Measurements from ENCODE around the gene PCDHGA11. TPM values are rescaled to one million over a fixed set of nuclear protein-coding genes. Genes with fewer than 3 reads are reported as not detected.
"Not testable (repeated sequence)": the region's sequence is repeated elsewhere in the genome, so short reads cannot be mapped to it uniquely, and the experiment has no call there.

PCDHGA11 gene
- total RNA-seq, 3 donors from 2014 or later: 0.05 to 0.13 (median 0.05) TPM

- ATAC-seq (no peak), DNase-seq (no peak)
- peaks cover 69% of the 10 kb centered on the region for H3K27me3 Mint-ChIP-seq (ENCODE audit: low read depth)
- peaks cover 33% of the 10 kb centered on the region for H3K9me3 Mint-ChIP-seq
- no peaks in the 10 kb centered on the region for H3K4me1 Mint-ChIP-seq (ENCODE audit: low read depth)
- peaks cover 3% of the 10 kb centered on the region for H3K36me3 Mint-ChIP-seq (ENCODE audit: insufficient read depth)
- no peak within 1 kb of the TSS for H3K4me3 Mint-ChIP-seq
These were observed 28.2 kb upstream of the PCDHGA11 start, which contains the start of gene PCDHGA8 for GRCh38 chr5:141392429-141393198. PCDHGA8 (plus strand) TSS chr5:141392633; CDS start chr5:141392814, 181 bp downstream.

DNA sequence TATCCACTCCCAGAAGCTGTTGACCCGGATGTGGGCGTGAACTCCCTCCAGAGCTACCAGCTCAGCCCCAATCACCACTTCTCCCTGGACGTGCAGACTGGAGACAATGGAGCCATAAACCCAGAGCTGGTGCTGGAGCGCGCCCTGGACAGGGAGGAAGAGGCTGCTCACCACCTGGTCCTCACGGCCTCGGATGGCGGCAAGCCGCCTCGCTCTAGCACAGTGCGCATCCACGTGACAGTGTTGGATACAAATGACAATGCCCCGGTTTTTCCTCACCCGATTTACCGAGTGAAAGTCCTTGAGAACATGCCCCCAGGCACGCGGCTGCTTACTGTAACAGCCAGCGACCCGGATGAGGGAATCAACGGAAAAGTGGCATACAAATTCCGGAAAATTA is 27.6 kb upstream of the PCDHGA11 start:
- peaks cover 66% of the 10 kb centered on the region for H3K27me3 Mint-ChIP-seq (ENCODE audit: low read depth)
- H3K9me3 Mint-ChIP-seq: peaks cover 33% of the 10 kb centered on the region
- peaks cover 3% of the 10 kb centered on the region for H3K36me3 Mint-ChIP-seq (ENCODE audit: insufficient read depth)
- H3K4me1 Mint-ChIP-seq (ENCODE audit: low read depth): no peaks in the 10 kb centered on the region
- no peak overlapping the region for H3K4me3 Mint-ChIP-seq
- no peak for DNase-seq
- ATAC-seq: no peak

DNA sequence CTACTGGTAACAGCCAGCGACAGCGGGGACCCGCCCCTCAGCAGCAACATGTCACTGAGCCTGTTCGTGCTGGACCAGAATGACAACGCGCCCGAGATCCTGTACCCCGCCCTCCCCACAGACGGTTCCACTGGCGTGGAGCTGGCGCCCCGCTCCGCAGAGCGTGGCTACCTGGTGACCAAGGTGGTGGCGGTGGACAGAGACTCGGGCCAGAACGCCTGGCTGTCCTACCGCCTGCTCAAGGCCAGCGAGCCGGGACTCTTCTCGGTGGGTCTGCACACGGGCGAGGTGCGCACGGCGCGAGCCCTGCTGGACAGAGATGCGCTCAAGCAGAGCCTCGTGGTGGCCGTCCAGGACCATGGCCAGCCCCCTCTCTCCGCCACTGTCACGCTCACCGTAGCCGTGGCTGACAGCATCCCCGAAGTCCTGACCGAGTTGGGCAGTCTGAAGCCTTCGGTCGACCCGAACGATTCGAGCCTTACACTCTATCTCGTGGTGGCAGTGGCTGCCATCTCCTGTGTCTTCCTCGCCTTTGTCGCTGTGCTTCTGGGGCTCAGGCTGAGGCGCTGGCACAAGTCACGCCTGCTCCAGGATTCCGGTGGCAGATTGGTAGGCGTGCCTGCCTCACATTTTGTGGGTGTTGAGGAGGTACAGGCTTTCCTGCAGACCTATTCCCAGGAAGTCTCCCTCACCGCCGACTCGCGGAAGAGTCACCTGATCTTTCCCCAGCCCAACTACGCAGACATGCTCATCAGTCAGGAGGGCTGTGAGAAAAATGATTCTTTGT is 26.3 kb upstream of the PCDHGA11 start:
- H3K27me3 Mint-ChIP-seq (ENCODE audit: low read depth): peaks cover 65% of the 10 kb centered on the region
- H3K4me3 Mint-ChIP-seq; H3K4me1 Mint-ChIP-seq (ENCODE audit: low read depth); DNase-seq; H3K36me3 Mint-ChIP-seq (ENCODE audit: insufficient read depth); ATAC-seq: not testable (repeated sequence)
- H3K9me3 Mint-ChIP-seq: peaks cover 33% of the 10 kb centered on the region

DNA sequence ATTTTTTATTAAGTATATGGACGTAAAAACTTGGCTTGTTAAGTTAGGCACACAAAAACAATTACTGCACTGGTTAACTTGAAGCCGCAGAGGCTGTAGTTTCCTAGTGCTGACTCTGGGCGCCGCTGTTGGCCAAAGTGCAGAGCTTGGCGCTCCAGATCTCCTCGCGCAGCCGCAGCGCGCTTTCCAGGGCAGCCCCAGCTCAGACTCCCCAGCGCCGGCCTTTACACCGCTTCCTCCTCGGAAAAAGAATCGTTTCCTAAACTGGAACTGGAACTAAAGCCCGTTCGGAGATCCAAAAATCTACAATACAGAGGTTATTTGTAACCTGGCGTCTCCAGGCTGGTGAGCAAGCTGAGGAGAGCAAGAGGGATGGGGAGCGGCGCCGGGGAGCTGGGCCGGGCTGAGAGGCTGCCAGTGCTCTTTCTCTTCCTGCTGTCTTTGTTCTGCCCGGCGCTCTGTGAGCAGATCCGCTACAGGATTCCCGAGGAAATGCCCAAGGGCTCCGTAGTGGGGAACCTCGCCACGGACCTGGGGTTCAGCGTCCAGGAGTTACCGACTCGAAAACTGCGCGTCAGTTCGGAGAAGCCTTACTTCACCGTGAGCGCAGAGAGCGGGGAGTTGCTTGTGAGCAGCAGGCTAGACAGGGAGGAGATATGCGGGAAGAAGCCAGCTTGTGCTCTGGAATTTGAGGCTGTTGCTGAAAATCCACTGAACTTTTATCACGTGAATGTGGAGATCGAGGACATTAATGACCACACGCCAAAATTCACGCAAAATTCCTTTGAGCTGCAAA is 22.9 kb upstream of the PCDHGA11 start, which contains the start of gene PCDHGB5:
Gene PCDHGB5 (plus strand): TSS at position 192 of the 796 bp plus-strand sequence. CDS start 181 bp downstream, at position 373.
- Mint-ChIP-seq H3K4me3 (peak within 1 kb of the TSS; percentile 45), H3K9me3 (peaks cover 29% of the 10 kb centered on the region), H3K27me3 (ENCODE audit: low read depth) (peaks cover 66% of the 10 kb centered on the region)
- H3K36me3 Mint-ChIP-seq (ENCODE audit: insufficient read depth); DNase-seq; H3K4me1 Mint-ChIP-seq (ENCODE audit: low read depth): not testable (repeated sequence)
- peak; percentile 69 to 90 for ATAC-seq

- peaks cover 67% of the 10 kb centered on the region for H3K27me3 Mint-ChIP-seq (ENCODE audit: low read depth)
- ATAC-seq: no peak
These were observed 22.2 kb upstream of the PCDHGA11 start for GRCh38 chr5:141398608-141399007.

DNA sequence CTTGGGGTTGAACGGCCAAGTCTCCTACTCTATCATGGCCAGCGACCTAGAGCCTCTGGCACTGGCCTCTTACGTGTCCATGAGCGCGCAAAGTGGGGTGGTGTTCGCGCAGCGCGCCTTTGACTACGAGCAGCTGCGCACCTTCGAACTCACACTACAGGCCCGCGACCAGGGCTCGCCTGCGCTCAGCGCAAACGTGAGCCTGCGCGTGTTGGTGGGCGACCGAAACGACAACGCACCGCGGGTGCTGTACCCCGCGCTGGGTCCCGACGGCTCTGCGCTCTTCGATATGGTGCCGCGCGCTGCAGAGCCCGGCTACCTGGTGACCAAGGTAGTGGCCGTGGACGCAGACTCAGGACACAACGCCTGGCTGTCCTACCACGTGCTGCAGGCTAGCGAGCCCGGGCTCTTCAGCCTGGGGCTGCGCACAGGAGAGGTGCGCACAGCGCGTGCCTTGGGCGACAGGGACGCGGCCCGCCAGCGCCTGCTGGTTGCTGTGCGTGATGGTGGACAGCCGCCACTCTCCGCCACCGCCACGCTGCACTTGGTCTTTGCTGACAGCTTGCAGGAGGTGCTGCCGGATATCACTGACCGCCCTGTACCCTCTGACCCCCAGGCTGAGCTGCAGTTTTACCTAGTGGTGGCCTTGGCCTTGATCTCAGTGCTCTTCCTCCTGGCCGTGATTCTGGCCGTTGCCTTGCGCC is 21.1 kb upstream of the PCDHGA11 start:
- peaks cover 69% of the 10 kb centered on the region for H3K27me3 Mint-ChIP-seq (ENCODE audit: low read depth)

More at GRCh38 chr5:141398608-141399007, 22.2 kb upstream of the PCDHGA11 start:
- Mint-ChIP-seq H3K4me1 (ENCODE audit: low read depth) (no peaks in the 10 kb centered on the region), H3K36me3 (ENCODE audit: insufficient read depth) (no peaks in the 10 kb centered on the region), H3K9me3 (peaks cover 26% of the 10 kb centered on the region), H3K4me3 (peak overlapping the region; percentile 16)
- no peak for DNase-seq

DNA sequence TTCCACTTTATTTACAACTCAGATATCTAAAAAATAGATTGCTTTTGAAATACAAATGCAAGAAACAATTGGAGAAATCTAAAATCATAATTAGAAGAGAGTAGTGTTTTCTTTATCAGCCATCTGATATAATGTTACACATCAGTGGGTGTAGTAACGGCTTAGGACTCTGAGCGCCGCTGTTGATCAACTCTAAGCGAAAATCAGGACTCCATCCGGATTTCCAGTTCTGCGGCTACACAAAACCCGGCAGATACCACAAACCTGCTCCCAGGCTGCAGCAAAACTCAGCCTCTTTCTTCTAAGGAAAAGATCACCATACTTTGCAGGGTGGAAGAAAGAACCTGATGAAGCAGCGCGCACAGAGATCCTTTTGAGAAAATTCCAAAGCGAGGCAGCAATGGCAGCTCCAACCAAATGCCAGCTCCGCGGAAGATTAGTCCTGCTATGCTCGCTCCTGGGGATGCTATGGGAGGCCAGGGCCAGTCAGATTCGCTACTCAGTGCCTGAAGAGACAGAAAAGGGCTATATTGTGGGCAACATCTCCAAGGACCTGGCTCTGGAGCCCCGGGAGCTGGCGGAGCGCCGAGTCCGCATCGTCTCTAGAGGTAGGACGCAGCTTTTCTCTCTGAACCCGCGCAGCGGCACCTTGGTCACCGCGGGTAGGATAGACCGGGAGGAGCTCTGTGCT is 18.2 kb upstream of the PCDHGA11 start, which contains the start of gene PCDHGA9:
Gene PCDHGA9 (plus strand): TSS at position 226 of the 691 bp plus-strand sequence. CDS start 175 bp downstream, at position 401.
- H3K4me3 Mint-ChIP-seq: peak within 1 kb of the TSS; percentile 65
- ATAC-seq: no peak
- H3K27me3 Mint-ChIP-seq (ENCODE audit: low read depth): peaks cover 74% of the 10 kb centered on the region
- H3K36me3 Mint-ChIP-seq (ENCODE audit: insufficient read depth): no peaks in the 10 kb centered on the region
- peaks cover 21% of the 10 kb centered on the region for H3K9me3 Mint-ChIP-seq
- H3K4me1 Mint-ChIP-seq (ENCODE audit: low read depth): no peaks in the 10 kb centered on the region
- no peak for DNase-seq

More for the DNA sequence above, 21.1 kb upstream of the PCDHGA11 start:
- Mint-ChIP-seq H3K4me3 (no peak overlapping the region), H3K9me3 (peaks cover 18% of the 10 kb centered on the region), H3K4me1 (ENCODE audit: low read depth) (no peaks in the 10 kb centered on the region), H3K36me3 (ENCODE audit: insufficient read depth) (no peaks in the 10 kb centered on the region)
- DNase-seq (no peak), ATAC-seq (no peak)

GRCh38 chr5:141403387-141403786 is 17.5 kb upstream of the PCDHGA11 start:
- H3K4me3 Mint-ChIP-seq: no peak overlapping the region
- H3K27me3 Mint-ChIP-seq (ENCODE audit: low read depth): peaks cover 81% of the 10 kb centered on the region
- peaks cover 2% of the 10 kb centered on the region for H3K4me1 Mint-ChIP-seq (ENCODE audit: low read depth)
- H3K36me3 Mint-ChIP-seq (ENCODE audit: insufficient read depth): peaks cover 2% of the 10 kb centered on the region
- ATAC-seq (no peak), DNase-seq (no peak)
- peaks cover 25% of the 10 kb centered on the region for H3K9me3 Mint-ChIP-seq

- Mint-ChIP-seq H3K4me3 (peak within 1 kb of the TSS; percentile 65), H3K27me3 (ENCODE audit: low read depth) (peaks cover 82% of the 10 kb centered on the region), H3K36me3 (ENCODE audit: insufficient read depth) (peaks cover 11% of the 10 kb centered on the region), H3K9me3 (peaks cover 22% of the 10 kb centered on the region)
- H3K4me1 Mint-ChIP-seq (ENCODE audit: low read depth); DNase-seq: not testable (repeated sequence)
- peak; percentile 61 to 67 for ATAC-seq
These were observed 12.9 kb upstream of the PCDHGA11 start, which contains the start of gene PCDHGB6 for GRCh38 chr5:141407790-141408505. PCDHGB6 (plus strand) TSS chr5:141408021; CDS start chr5:141408203, 182 bp downstream.

DNA sequence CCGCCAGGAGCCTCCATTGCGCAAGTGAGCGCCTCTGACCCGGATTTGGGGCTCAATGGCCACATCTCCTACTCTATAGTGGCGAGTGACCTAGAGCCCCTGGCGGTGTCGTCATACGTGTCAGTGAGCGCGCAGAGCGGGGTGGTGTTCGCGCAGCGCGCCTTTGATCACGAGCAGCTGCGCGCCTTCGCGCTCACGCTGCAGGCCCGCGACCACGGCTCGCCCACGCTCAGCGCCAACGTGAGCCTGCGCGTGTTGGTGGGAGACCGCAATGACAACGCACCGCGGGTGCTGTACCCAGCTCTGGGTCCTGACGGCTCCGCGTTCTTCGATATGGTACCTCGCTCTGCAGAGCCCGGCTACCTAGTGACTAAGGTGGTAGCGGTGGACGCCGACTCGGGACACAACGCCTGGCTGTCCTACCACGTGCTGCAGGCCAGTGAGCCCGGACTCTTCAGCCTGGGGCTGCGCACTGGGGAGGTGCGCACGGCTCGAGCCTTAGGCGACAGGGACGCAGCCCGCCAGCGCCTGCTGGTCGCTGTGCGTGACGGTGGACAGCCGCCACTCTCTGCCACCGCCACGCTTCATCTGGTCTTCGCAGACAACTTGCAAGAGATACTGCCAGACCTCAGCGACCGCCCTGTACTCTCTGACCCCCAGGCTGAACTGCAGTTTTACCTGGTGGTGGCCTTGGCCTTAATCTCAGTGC is 11.1 kb upstream of the PCDHGA11 start:
- H3K36me3 Mint-ChIP-seq (ENCODE audit: insufficient read depth): peaks cover 15% of the 10 kb centered on the region
- no peak for DNase-seq
- H3K27me3 Mint-ChIP-seq (ENCODE audit: low read depth): peaks cover 82% of the 10 kb centered on the region
- no peak overlapping the region for H3K4me3 Mint-ChIP-seq
- H3K9me3 Mint-ChIP-seq: peaks cover 26% of the 10 kb centered on the region
- ATAC-seq: no peak
- peaks cover 14% of the 10 kb centered on the region for H3K4me1 Mint-ChIP-seq (ENCODE audit: low read depth)

DNA sequence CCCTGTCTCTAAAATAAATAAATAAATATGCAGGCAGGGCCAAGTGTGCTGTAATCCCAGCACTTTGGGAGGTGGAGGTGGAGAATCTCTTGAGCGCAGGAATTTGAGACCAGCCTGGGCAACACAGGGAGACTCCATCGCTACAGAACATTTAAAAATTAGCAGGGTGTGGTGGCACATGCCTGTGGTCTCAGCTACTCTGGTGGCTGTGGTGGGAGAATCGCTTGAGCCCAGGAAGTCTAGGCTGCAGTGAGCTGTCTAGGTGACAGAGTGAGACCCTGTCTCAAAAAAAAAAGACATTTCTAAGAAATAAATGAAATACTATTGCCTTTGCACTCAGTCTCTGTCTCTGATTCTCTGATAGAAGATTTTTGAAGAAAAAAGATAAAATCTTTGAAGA is 9.3 kb upstream of the PCDHGA11 start:
- peaks cover 78% of the 10 kb centered on the region for H3K27me3 Mint-ChIP-seq (ENCODE audit: low read depth)
- DNase-seq (no peak), ATAC-seq (no peak)
- peaks cover 15% of the 10 kb centered on the region for H3K36me3 Mint-ChIP-seq (ENCODE audit: insufficient read depth)
- peaks cover 19% of the 10 kb centered on the region for H3K9me3 Mint-ChIP-seq
- no peak overlapping the region for H3K4me3 Mint-ChIP-seq
- H3K4me1 Mint-ChIP-seq (ENCODE audit: low read depth): peaks cover 14% of the 10 kb centered on the region

Data from activated T-cell treated with anti-CD3 and anti-CD28 coated beads, Interleukin-2, amount 50 U/mL, for 4 hours (primary cell).